ENCODE data around the gene CCNY.
A peak's percentile ranks its signal among the peaks of the same experiment; 100 is the strongest.

CCNY gene

DNA sequence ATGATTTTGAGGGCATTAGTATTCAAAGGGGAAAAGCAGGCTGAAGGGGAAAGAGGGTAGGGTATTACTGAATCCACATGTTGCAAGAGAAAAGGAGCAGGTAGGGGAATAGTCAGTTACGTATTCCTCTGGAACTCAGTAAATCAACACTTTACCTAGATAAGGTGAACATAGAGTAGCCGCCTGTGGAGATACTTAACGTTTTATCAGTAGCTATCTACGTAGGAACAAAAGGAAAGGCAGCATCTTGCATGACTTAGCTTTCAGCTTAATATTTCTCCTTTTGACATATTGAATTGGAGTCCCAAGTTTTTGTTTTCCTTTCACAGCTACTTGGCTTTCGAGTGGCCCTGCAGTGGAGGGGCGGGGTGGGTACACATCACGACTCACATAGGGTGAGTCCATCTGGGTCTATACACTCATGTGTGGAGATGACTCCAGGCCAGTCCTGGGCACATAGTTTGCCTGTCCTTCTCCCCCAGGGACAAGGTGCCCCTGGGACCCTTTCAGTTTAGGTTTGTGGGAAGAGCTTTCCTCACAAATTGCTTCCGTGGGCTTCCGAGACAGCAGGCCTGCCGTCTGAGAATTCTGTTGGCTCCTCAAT lies 48.1 kb downstream of the CCNY start:
- H3K4me3 ChIP-seq (ENCODE audit: low read depth, low read length): no peak overlapping the region
- no peak overlapping the region for H2AFZ ChIP-seq (ENCODE audit: low read length, unreplicated experiment)
- peaks cover 44% of the 10 kb centered on the region for H3K4me1 ChIP-seq (ENCODE audit: control insufficient read depth, insufficient read depth, low read length, unreplicated experiment)
- peak overlapping the region; percentile 19; the same call in 1 of the 2 replicates for H3K27ac ChIP-seq (ENCODE audit: low read depth, low read length)
- peaks cover 95% of the 10 kb centered on the region for H3K79me2 ChIP-seq (ENCODE audit: control insufficient read depth, insufficient read depth, low read length, unreplicated experiment)
- H3K27me3 ChIP-seq (ENCODE audit: insufficient read depth, low read length): no peaks in the 10 kb centered on the region
- H3K36me3 ChIP-seq (ENCODE audit: insufficient read depth, low read length): peaks cover 3% of the 10 kb centered on the region; the same call in 1 of the 2 replicates

DNA sequence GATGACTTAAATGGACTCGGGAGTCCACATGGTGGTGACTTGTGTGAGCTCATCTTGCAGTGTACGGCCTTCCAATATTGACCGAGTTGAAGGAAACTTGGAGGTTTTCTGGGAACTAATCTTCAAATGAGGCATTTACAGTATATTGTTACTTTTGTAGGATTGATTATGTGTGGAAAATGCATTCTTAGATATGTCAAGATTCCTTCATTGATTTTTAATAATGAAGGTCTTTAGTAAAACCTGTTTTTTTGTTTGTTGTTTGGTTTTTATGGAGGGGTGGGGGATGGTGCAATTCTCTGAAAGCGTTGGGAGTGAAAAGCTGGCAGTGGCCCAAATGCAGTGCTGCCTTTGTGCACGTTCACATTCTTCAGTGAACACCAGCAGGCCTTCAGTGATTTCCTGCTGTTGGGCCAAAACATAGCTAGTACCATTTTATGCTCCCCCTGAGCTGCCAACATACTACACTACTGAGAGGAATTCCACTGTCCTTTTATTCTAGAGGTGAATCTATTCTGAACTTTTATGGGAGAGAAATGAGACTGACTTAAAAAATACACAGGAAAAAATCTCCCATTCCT lies 50.4 kb downstream of the CCNY start:
- Histone ChIP-seq H3K79me2 (ENCODE audit: control insufficient read depth, insufficient read depth, low read length, unreplicated experiment) (peaks cover 95% of the 10 kb centered on the region), H2AFZ (ENCODE audit: low read length, unreplicated experiment) (no peak overlapping the region)

DNA sequence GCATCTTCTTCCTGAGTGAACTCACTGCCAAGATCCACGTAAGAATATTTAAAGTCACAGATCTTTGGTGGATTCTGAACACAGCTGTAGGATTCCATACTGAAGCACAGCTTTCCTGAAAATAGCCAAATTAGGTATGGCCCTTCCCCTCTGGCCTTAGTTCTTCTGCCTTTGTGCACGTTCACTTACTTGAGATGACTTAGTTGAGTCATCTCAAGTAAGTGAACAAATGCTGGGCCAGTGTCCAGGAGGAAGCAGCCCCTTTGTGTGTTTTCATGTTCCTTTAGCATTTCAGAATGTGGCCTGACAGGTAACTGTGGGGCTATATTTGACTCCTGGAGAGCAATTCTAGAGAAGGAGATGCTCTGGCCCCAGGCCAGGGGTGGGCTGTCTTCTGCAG lies 51.5 kb downstream of the CCNY start:
- H3K79me2 ChIP-seq (ENCODE audit: control insufficient read depth, insufficient read depth, low read length, unreplicated experiment): peaks cover 95% of the 10 kb centered on the region
- H3K27ac ChIP-seq (ENCODE audit: low read depth, low read length): peak overlapping the region; percentile 50; the same call in 1 of the 2 replicates
- peaks cover 33% of the 10 kb centered on the region for H3K4me1 ChIP-seq (ENCODE audit: control insufficient read depth, insufficient read depth, low read length, unreplicated experiment)

More for the DNA sequence above, 50.4 kb downstream of the CCNY start:
- H3K4me1 ChIP-seq (ENCODE audit: control insufficient read depth, insufficient read depth, low read length, unreplicated experiment): peaks cover 33% of the 10 kb centered on the region
- H3K36me3 ChIP-seq (ENCODE audit: insufficient read depth, low read length): peaks cover 3% of the 10 kb centered on the region
- H3K27me3 ChIP-seq (ENCODE audit: insufficient read depth, low read length): no peaks in the 10 kb centered on the region
- H3K27ac ChIP-seq (ENCODE audit: low read depth, low read length): peak overlapping the region; percentile 50
- no peak overlapping the region for H3K4me3 ChIP-seq (ENCODE audit: low read depth, low read length)

GRCh38 chr10:35388197-35388596 lies 51.9 kb downstream of the CCNY start:
- peaks cover 95% of the 10 kb centered on the region for H3K79me2 ChIP-seq (ENCODE audit: control insufficient read depth, insufficient read depth, low read length, unreplicated experiment)
- H3K4me1 ChIP-seq (ENCODE audit: control insufficient read depth, insufficient read depth, low read length, unreplicated experiment): peaks cover 33% of the 10 kb centered on the region
- peak overlapping the region; percentile 50; the same call in 1 of the 2 replicates for H3K27ac ChIP-seq (ENCODE audit: low read depth, low read length)
- peaks cover 3% of the 10 kb centered on the region for H3K36me3 ChIP-seq (ENCODE audit: insufficient read depth, low read length)
- H2AFZ ChIP-seq (ENCODE audit: low read length, unreplicated experiment): no peak overlapping the region
- H3K27me3 ChIP-seq (ENCODE audit: insufficient read depth, low read length): no peaks in the 10 kb centered on the region
- no peak overlapping the region for H3K4me3 ChIP-seq (ENCODE audit: low read depth, low read length)

More for the DNA sequence above, 51.5 kb downstream of the CCNY start:
- Histone ChIP-seq H2AFZ (ENCODE audit: low read length, unreplicated experiment) (no peak overlapping the region), H3K36me3 (ENCODE audit: insufficient read depth, low read length) (peaks cover 3% of the 10 kb centered on the region), H3K4me3 (ENCODE audit: low read depth, low read length) (no peak overlapping the region), H3K27me3 (ENCODE audit: insufficient read depth, low read length) (no peaks in the 10 kb centered on the region)

- Histone ChIP-seq H3K79me2 (ENCODE audit: control insufficient read depth, insufficient read depth, low read length, unreplicated experiment) (peaks cover 96% of the 10 kb centered on the region), H3K4me1 (ENCODE audit: control insufficient read depth, insufficient read depth, low read length, unreplicated experiment) (peaks cover 33% of the 10 kb centered on the region), H3K4me3 (ENCODE audit: low read depth, low read length) (no peak overlapping the region), H3K36me3 (ENCODE audit: insufficient read depth, low read length) (peaks cover 3% of the 10 kb centered on the region), H3K27me3 (ENCODE audit: insufficient read depth, low read length) (no peaks in the 10 kb centered on the region), H2AFZ (ENCODE audit: low read length, unreplicated experiment) (no peak overlapping the region), H3K27ac (ENCODE audit: low read depth, low read length) (no peak overlapping the region)
Measured at GRCh38 chr10:35388682-35389081, 52.4 kb downstream of the CCNY start.

GRCh38 chr10:35390161-35390840 lies 54.0 kb downstream of the CCNY start:
- H3K27me3 ChIP-seq (ENCODE audit: insufficient read depth, low read length): no peaks in the 10 kb centered on the region
- peaks cover 21% of the 10 kb centered on the region for H3K4me1 ChIP-seq (ENCODE audit: control insufficient read depth, insufficient read depth, low read length, unreplicated experiment)
- no peak overlapping the region for H2AFZ ChIP-seq (ENCODE audit: low read length, unreplicated experiment)
- H3K27ac ChIP-seq (ENCODE audit: low read depth, low read length): no peak overlapping the region
- H3K79me2 ChIP-seq (ENCODE audit: control insufficient read depth, insufficient read depth, low read length, unreplicated experiment): peaks cover 97% of the 10 kb centered on the region
- no peak overlapping the region for H3K4me3 ChIP-seq (ENCODE audit: low read depth, low read length)
- H3K36me3 ChIP-seq (ENCODE audit: insufficient read depth, low read length): peaks cover 3% of the 10 kb centered on the region

- H3K4me3 ChIP-seq (ENCODE audit: low read depth, low read length): no peak overlapping the region
- H3K27me3 ChIP-seq (ENCODE audit: insufficient read depth, low read length): no peaks in the 10 kb centered on the region
- peaks cover 21% of the 10 kb centered on the region for H3K4me1 ChIP-seq (ENCODE audit: control insufficient read depth, insufficient read depth, low read length, unreplicated experiment)
- H3K79me2 ChIP-seq (ENCODE audit: control insufficient read depth, insufficient read depth, low read length, unreplicated experiment): peaks cover 97% of the 10 kb centered on the region
- H3K27ac ChIP-seq (ENCODE audit: low read depth, low read length): no peak overlapping the region
- H3K36me3 ChIP-seq (ENCODE audit: insufficient read depth, low read length): no peaks in the 10 kb centered on the region; the same call in 1 of the 2 replicates
- no peak overlapping the region for H2AFZ ChIP-seq (ENCODE audit: low read length, unreplicated experiment)
Measured at GRCh38 chr10:35390843-35391152, 54.5 kb downstream of the CCNY start.

DNA sequence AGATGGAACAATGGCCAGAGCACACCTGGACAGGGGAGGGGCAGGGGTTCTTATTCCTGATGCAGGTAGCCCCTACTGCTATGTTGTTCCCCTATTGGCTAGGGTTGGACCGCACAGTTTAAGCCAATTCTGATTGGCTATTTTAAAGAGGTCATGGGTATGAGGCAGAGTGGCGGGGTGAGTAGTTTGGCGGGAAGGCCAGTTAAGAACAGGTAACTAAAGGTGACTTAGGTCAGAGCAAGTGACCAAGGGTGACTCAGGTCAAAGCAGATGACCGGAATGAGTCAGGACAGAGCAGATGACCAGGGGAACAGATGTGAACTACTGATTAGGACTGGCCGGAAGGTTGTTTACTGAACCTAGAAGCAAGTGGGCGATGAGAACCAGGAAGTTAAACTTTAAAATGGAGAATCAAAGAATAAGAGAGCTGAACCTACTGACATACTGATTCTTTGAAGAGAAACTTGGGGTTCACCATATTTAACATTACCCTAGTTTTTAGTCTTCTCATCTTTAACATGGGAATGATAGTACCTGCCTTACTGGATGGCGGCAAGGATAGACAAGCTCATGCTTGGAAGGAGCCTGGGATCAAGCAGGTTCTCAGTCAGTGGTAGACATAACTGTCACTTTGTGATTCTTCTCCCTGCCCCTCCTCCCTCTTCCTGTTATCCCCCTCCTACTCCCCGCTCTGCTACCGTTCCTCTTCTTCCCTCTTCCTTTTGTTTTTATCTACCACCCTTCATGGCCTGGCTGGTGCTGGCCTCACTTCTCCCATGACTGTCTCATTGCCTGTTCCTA lies 55.0 kb downstream of the CCNY start:
- H3K4me1 ChIP-seq (ENCODE audit: control insufficient read depth, insufficient read depth, low read length, unreplicated experiment): peaks cover 20% of the 10 kb centered on the region
- no peak overlapping the region for H2AFZ ChIP-seq (ENCODE audit: low read length, unreplicated experiment)
- H3K4me3 ChIP-seq (ENCODE audit: low read depth, low read length): no peak overlapping the region
- no peaks in the 10 kb centered on the region; the same call in 1 of the 2 replicates for H3K36me3 ChIP-seq (ENCODE audit: insufficient read depth, low read length)
- H3K79me2 ChIP-seq (ENCODE audit: control insufficient read depth, insufficient read depth, low read length, unreplicated experiment): peaks cover 97% of the 10 kb centered on the region
- no peaks in the 10 kb centered on the region for H3K27me3 ChIP-seq (ENCODE audit: insufficient read depth, low read length)
- H3K27ac ChIP-seq (ENCODE audit: low read depth, low read length): no peak overlapping the region

GRCh38 chr10:35391954-35392262 lies 55.6 kb downstream of the CCNY start:
- Histone ChIP-seq H3K4me1 (ENCODE audit: control insufficient read depth, insufficient read depth, low read length, unreplicated experiment) (peaks cover 15% of the 10 kb centered on the region), H2AFZ (ENCODE audit: low read length, unreplicated experiment) (no peak overlapping the region), H3K27ac (ENCODE audit: low read depth, low read length) (no peak overlapping the region), H3K36me3 (ENCODE audit: insufficient read depth, low read length) (no peaks in the 10 kb centered on the region; the same call in 1 of the 2 replicates), H3K4me3 (ENCODE audit: low read depth, low read length) (no peak overlapping the region), H3K79me2 (ENCODE audit: control insufficient read depth, insufficient read depth, low read length, unreplicated experiment) (peaks cover 97% of the 10 kb centered on the region), H3K27me3 (ENCODE audit: insufficient read depth, low read length) (no peaks in the 10 kb centered on the region)

GRCh38 chr10:35392482-35393228 lies 56.3 kb downstream of the CCNY start:
- peaks cover 7% of the 10 kb centered on the region for H3K4me1 ChIP-seq (ENCODE audit: control insufficient read depth, insufficient read depth, low read length, unreplicated experiment)
- H3K27me3 ChIP-seq (ENCODE audit: insufficient read depth, low read length): no peaks in the 10 kb centered on the region
- no peak overlapping the region for H3K4me3 ChIP-seq (ENCODE audit: low read depth, low read length)
- no peak overlapping the region for H2AFZ ChIP-seq (ENCODE audit: low read length, unreplicated experiment)
- H3K36me3 ChIP-seq (ENCODE audit: insufficient read depth, low read length): no peaks in the 10 kb centered on the region; the same call in 1 of the 2 replicates
- no peak overlapping the region for H3K27ac ChIP-seq (ENCODE audit: low read depth, low read length)
- H3K79me2 ChIP-seq (ENCODE audit: control insufficient read depth, insufficient read depth, low read length, unreplicated experiment): peaks cover 97% of the 10 kb centered on the region

Data from ACC112 (cell line).